Measurements from ENCODE around the gene CD33. TPM values are rescaled to one million over a fixed set of nuclear protein-coding genes. Genes with fewer than 3 reads are reported as not detected.

CD33 gene
- total RNA-seq, 3 donors from 2014 or later (not counting 1 experiment from before 2014, with no cell fraction given) = 2.3 to 6.5 (median 6.0) TPM

- Histone ChIP-seq H3K4me3 (ENCODE audit: low read length) (no peak overlapping the region), H3K27ac (ENCODE audit: low read length) (no peak overlapping the region), H3K9me3 (ENCODE audit: control insufficient read depth, insufficient read depth, low read length) (no peaks in the 10 kb centered on the region), H3K27me3 (ENCODE audit: control insufficient read depth, insufficient read depth, low read length) (no peaks in the 10 kb centered on the region), H3K4me1 (ENCODE audit: control insufficient read depth, insufficient read depth, low read length) (peaks cover 10% of the 10 kb centered on the region), H3K36me3 (ENCODE audit: control insufficient read depth, insufficient read depth, low read length) (no peaks in the 10 kb centered on the region)
- H3K4me3 Mint-ChIP-seq = no peak overlapping the region
- no peaks in the 10 kb centered on the region for H3K36me3 Mint-ChIP-seq
- peaks cover 0 to 7% of the 10 kb centered on the region in 2 donors for H3K27me3 Mint-ChIP-seq (ENCODE audit: low read depth in 2 of 2)
- H3K27ac Mint-ChIP-seq = peak overlapping the region in 1 of 2 donors; percentile 6
- no peak for TF ChIP-seq CTCF (IDR thresholded peaks at IDR 0.05)
- H3K4me1 Mint-ChIP-seq = peaks cover 7 to 11% of the 10 kb centered on the region in 2 donors
- DNase-seq (no peak), ATAC-seq (peak; percentile 88 to 99 (median 94))
- 55% methylated on average over 16 of the region's 21 CpGs for WGBS (ENCODE audit: insufficient coverage)
- intact Hi-C loops (cut with micrococcal nuclease) = no loop called here
- no peaks in the 10 kb centered on the region for H3K9me3 Mint-ChIP-seq
Measured at GRCh38 chr19:51194527-51195315, 30.2 kb upstream of the CD33 start.

- intact Hi-C loops (cut with micrococcal nuclease) = no loop called here
- Mint-ChIP-seq H3K4me1 (peaks cover 7 to 11% of the 10 kb centered on the region in 2 donors), H3K27ac (peak overlapping the region in 1 of 2 donors; percentile 6), H3K4me3 (no peak overlapping the region), H3K27me3 (ENCODE audit: low read depth in 2 of 2) (peaks cover under 1 to 8% of the 10 kb centered on the region in 2 donors), H3K9me3 (no peaks in the 10 kb centered on the region), H3K36me3 (no peaks in the 10 kb centered on the region)
- ATAC-seq = peak in 1 of 3 donors; percentile 10
- no peak for TF ChIP-seq CTCF (IDR thresholded peaks at IDR 0.05)
- DNase-seq = no peak
- Histone ChIP-seq H3K27ac (ENCODE audit: low read length) (no peak overlapping the region), H3K4me1 (ENCODE audit: control insufficient read depth, insufficient read depth, low read length) (peaks cover 10% of the 10 kb centered on the region), H3K27me3 (ENCODE audit: control insufficient read depth, insufficient read depth, low read length) (no peaks in the 10 kb centered on the region), H3K4me3 (ENCODE audit: low read length) (no peak overlapping the region), H3K9me3 (ENCODE audit: control insufficient read depth, insufficient read depth, low read length) (no peaks in the 10 kb centered on the region), H3K36me3 (ENCODE audit: control insufficient read depth, insufficient read depth, low read length) (no peaks in the 10 kb centered on the region)
- 70% methylated on average over 9 of the region's 9 CpGs for whole genome bisulfite sequencing (ENCODE audit: insufficient coverage)
Measured at GRCh38 chr19:51195316-51195586, 29.6 kb upstream of the CD33 start.

- no peak overlapping the region for H3K27ac Mint-ChIP-seq
- intact Hi-C loops (cut with micrococcal nuclease) = no loop called here
- ATAC-seq = no peak
Measured at GRCh38 chr19:51195616-51196015, 29.3 kb upstream of the CD33 start.

More at GRCh38 chr19:51195616-51196015, 29.3 kb upstream of the CD33 start:
- Histone ChIP-seq H3K4me1 (ENCODE audit: control insufficient read depth, insufficient read depth, low read length) (peaks cover 10% of the 10 kb centered on the region), H3K9me3 (ENCODE audit: control insufficient read depth, insufficient read depth, low read length) (no peaks in the 10 kb centered on the region), H3K27me3 (ENCODE audit: control insufficient read depth, insufficient read depth, low read length) (no peaks in the 10 kb centered on the region), H3K36me3 (ENCODE audit: control insufficient read depth, insufficient read depth, low read length) (no peaks in the 10 kb centered on the region), H3K27ac (ENCODE audit: low read length) (no peak overlapping the region), H3K4me3 (ENCODE audit: low read length) (no peak overlapping the region)
- H3K9me3 Mint-ChIP-seq = no peaks in the 10 kb centered on the region
- WGBS (ENCODE audit: insufficient coverage) = 96% methylated on average over 10 of the region's 10 CpGs
- no peak for DNase-seq
- no peak overlapping the region for H3K4me3 Mint-ChIP-seq
- no peaks in the 10 kb centered on the region for H3K36me3 Mint-ChIP-seq
- no peak for TF ChIP-seq CTCF (IDR thresholded peaks at IDR 0.05)
- H3K4me1 Mint-ChIP-seq = peaks cover 7 to 11% of the 10 kb centered on the region in 2 donors
- peaks cover 5 to 12% of the 10 kb centered on the region in 2 donors for H3K27me3 Mint-ChIP-seq (ENCODE audit: low read depth in 2 of 2)
